CD4-positive, alpha-beta T cell (primary cell): Measurements from ENCODE around the gene CAMTA1. TPM values are rescaled to one million over a fixed set of nuclear protein-coding genes. Genes with fewer than 3 reads are reported as not detected.

Source experiments
- ATAC-seq: fragments of 200-7000 bp; cut with Tn5 transposase; one replicate; pipeline ENCODE4 v1.10.0; 2022; ENCODE audit warnings: mild to moderate bottlenecking; ENCODE audit not compliant: poor library complexity
- CTCF ChIA-PET: fragments of 350-600 bp; sonication (Branson Sonifier 250); formaldehyde crosslinking; loops from one replicate; lab custom pipeline; 2021; ENCODE audit warnings: antibody characterized with exemption, inconsistent platforms; lab: Charles Lee
- POLR2A ChIA-PET: fragments of 350-600 bp; sonication (Branson Sonifier 250); formaldehyde crosslinking; loops from one replicate; lab custom pipeline; 2021; ENCODE audit warnings: antibody characterized with exemption, inconsistent platforms; lab: Charles Lee
- DNase-seq, 14 experiments: peaks; one replicate each; pipeline ENCODE4 v3.0.0-alpha.2; 2013 to 2020; ENCODE audit warnings: mixed read lengths in 2 of 14
- H3K27ac ChIP-seq, 2 donors: one replicate each; pipeline versions ENCODE4 v1.5.1 to v1.7.0; 2013; ENCODE audit warnings: low read length in 2 of 2, low read depth in 1 of 2, mild to moderate bottlenecking in 1 of 2
- H3K27me3 ChIP-seq, 2 experiments: 1 replicate in 1 of 2; 2 replicates in 1 of 2; pipeline versions ENCODE4 v1.6.1 to v1.7.0; 2013; ENCODE audit warnings: low read length in 2 of 2, control low read depth in 1 of 2, mild to moderate bottlenecking in 1 of 2, moderate library complexity in 1 of 2; ENCODE audit not compliant: insufficient read depth in 2 of 2, control insufficient read depth in 1 of 2
- H3K36me3 ChIP-seq: one replicate; pipeline ENCODE4 v1.6.1; 2013; ENCODE audit warnings: low read length, control low read depth; ENCODE audit not compliant: insufficient read depth
- H3K4me1 ChIP-seq: one replicate; pipeline ENCODE4 v1.6.1; 2013; ENCODE audit warnings: low read length, control low read depth; ENCODE audit not compliant: insufficient read depth
- H3K4me3 ChIP-seq: one replicate; pipeline ENCODE4 v1.5.1; 2013; ENCODE audit warnings: mild to moderate bottlenecking, low read length, moderate library complexity
- H3K9me3 ChIP-seq, 2 experiments: 1 replicate in 1 of 2; 2 replicates in 1 of 2; pipeline versions ENCODE4 v1.6.1 to v1.7.0; 2013; ENCODE audit warnings: low read length in 2 of 2, mild to moderate bottlenecking in 2 of 2, control low read depth in 1 of 2, moderate library complexity in 1 of 2; ENCODE audit not compliant: control insufficient read depth in 1 of 2, insufficient read depth in 1 of 2
- H3K27ac Mint-ChIP-seq: one replicate; pipeline ENCODE4 v1.8.0; 2020; ENCODE audit warnings: mixed read lengths
- H3K27me3 Mint-ChIP-seq: one replicate; pipeline ENCODE4 v1.8.0; 2021; ENCODE audit warnings: mixed read lengths
- H3K36me3 Mint-ChIP-seq: one replicate; pipeline ENCODE4 v1.8.0; 2021; ENCODE audit warnings: low read depth, mixed read lengths
- H3K4me1 Mint-ChIP-seq: one replicate; pipeline ENCODE4 v1.8.0; 2021; ENCODE audit warnings: low read depth, mixed read lengths
- H3K4me3 Mint-ChIP-seq: one replicate; pipeline ENCODE4 v1.8.0; 2020; ENCODE audit warnings: mild to moderate bottlenecking, mixed read lengths
- H3K9me3 Mint-ChIP-seq: one replicate; pipeline ENCODE4 v1.8.0; 2020; ENCODE audit warnings: mixed read lengths
- intact Hi-C, 2 experiments: fragments of 100-400 bp; cut with DNase I in 1 of 2; cut with micrococcal nuclease in 1 of 2; formaldehyde crosslinking; loops; one replicate each; pipeline versions ENCODE4 v1.15.1 to v1.9.0; 2023 to 2025; cut with DNase I, micrococcal nuclease
- total RNA-seq, 174 experiments: library from RNA in 2 of 174; stranded (reverse) in 2 of 174; gene quantifications; one replicate each; pipeline ENCODE4 v1.2.3 and lab custom pipeline; 2021 to 2026
- TF ChIP-seq, protein P1 (sequence below): fragments of 200-600 bp; IDR thresholded peaks from one replicate; pipeline ENCODE4 v1.8.0; 2022; ENCODE audit warnings: antibody characterized with exemption, mild to moderate bottlenecking

Gene CAMTA1
- total RNA-seq, 2 experiments from 2014 or later = 38.6 to 39.3 TPM

DNA sequence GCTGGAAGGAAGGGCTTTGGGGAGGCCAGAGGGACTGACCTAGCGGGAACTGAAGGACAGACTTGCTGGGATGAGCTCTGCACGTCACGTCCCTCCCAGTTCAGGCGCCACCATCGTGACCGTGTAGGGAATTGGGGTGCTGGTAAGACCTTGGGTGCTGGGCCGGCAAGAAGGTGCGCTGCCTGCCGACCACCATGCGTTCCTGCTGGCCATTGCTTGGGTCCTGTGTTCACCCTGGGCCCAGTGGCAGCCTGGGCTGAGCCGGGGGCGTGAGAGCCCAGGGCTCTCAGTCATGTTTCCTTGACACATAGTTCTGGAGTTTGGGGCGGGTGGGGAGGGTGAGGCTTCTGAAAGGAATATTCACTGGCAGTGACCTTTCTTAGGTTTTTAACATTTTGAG is 176.0 kb downstream of the CAMTA1 start:
- Mint-ChIP-seq H3K36me3 (no peaks in the 10 kb centered on the region), H3K27me3 (peaks cover 30% of the 10 kb centered on the region), H3K4me3 (no peak overlapping the region), H3K9me3 (no peaks in the 10 kb centered on the region), H3K4me1 (peaks cover 14% of the 10 kb centered on the region), H3K27ac (no peak overlapping the region)
- Histone ChIP-seq H3K27me3 (peaks cover 14 to 15% of the 10 kb centered on the region in 2 experiments), H3K36me3 (no peaks in the 10 kb centered on the region), H3K9me3 (peaks cover 0 to 12% of the 10 kb centered on the region in 2 experiments), H3K4me1 (peaks cover 18% of the 10 kb centered on the region), H3K27ac (no peak overlapping the region), H3K4me3 (no peak overlapping the region)
- ATAC-seq (no peak), DNase-seq (no peak)
- intact Hi-C loops = no loop called here
- ChIA-PET CTCF (no interaction called here), POLR2A (no interaction called here)
- TF ChIP-seq, protein P1, sequence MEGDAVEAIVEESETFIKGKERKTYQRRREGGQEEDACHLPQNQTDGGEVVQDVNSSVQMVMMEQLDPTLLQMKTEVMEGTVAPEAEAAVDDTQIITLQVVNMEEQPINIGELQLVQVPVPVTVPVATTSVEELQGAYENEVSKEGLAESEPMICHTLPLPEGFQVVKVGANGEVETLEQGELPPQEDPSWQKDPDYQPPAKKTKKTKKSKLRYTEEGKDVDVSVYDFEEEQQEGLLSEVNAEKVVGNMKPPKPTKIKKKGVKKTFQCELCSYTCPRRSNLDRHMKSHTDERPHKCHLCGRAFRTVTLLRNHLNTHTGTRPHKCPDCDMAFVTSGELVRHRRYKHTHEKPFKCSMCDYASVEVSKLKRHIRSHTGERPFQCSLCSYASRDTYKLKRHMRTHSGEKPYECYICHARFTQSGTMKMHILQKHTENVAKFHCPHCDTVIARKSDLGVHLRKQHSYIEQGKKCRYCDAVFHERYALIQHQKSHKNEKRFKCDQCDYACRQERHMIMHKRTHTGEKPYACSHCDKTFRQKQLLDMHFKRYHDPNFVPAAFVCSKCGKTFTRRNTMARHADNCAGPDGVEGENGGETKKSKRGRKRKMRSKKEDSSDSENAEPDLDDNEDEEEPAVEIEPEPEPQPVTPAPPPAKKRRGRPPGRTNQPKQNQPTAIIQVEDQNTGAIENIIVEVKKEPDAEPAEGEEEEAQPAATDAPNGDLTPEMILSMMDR = no peak

GRCh38 chr1:6961905-6962477 is 176.7 kb downstream of the CAMTA1 start:
- no peak overlapping the region for H3K27ac ChIP-seq
- peaks cover 14 to 15% of the 10 kb centered on the region in 2 experiments for H3K27me3 ChIP-seq
- DNase-seq = no peak
- H3K9me3 ChIP-seq = peaks cover 0 to 12% of the 10 kb centered on the region in 2 experiments
- intact Hi-C loops = no loop called here
- H3K36me3 Mint-ChIP-seq = no peaks in the 10 kb centered on the region
- no peaks in the 10 kb centered on the region for H3K36me3 ChIP-seq
- H3K27me3 Mint-ChIP-seq = peaks cover 30% of the 10 kb centered on the region
- CTCF ChIA-PET = no interaction called here
- H3K4me3 ChIP-seq = peak overlapping the region; percentile 29
- ATAC-seq = peak; percentile 40
- no peak overlapping the region for H3K4me3 Mint-ChIP-seq
- no peak overlapping the region for H3K27ac Mint-ChIP-seq
- POLR2A ChIA-PET = no interaction called here
- H3K9me3 Mint-ChIP-seq = no peaks in the 10 kb centered on the region
- H3K4me1 ChIP-seq = peaks cover 18% of the 10 kb centered on the region
- TF ChIP-seq, protein P1 = no peak
- peaks cover 14% of the 10 kb centered on the region for H3K4me1 Mint-ChIP-seq

- peak overlapping the region; percentile 84 for H3K27ac Mint-ChIP-seq
Observed at GRCh38 chr1:6962478-6962995, 177.3 kb downstream of the CAMTA1 start.

More at GRCh38 chr1:6962478-6962995, 177.3 kb downstream of the CAMTA1 start:
- Mint-ChIP-seq H3K4me3 (peak overlapping the region; percentile 68), H3K9me3 (no peaks in the 10 kb centered on the region), H3K4me1 (peaks cover 17% of the 10 kb centered on the region), H3K36me3 (no peaks in the 10 kb centered on the region), H3K27me3 (peaks cover 30% of the 10 kb centered on the region)
- no peaks in the 10 kb centered on the region for H3K36me3 ChIP-seq
- CTCF ChIA-PET = no interaction called here
- H3K4me1 ChIP-seq = peaks cover 18% of the 10 kb centered on the region
- POLR2A ChIA-PET = no interaction called here
- TF ChIP-seq, protein P1 = no peak
- H3K27ac ChIP-seq = no peak overlapping the region
- peaks cover 14 to 18% of the 10 kb centered on the region in 2 experiments for H3K27me3 ChIP-seq
- intact Hi-C loops = no loop called here
- no peak overlapping the region for H3K4me3 ChIP-seq
- DNase-seq = peak in 9 of 14 experiments; percentile 19 to 62 (median 38)
- ATAC-seq = peak; percentile 56
- peaks cover 0 to 12% of the 10 kb centered on the region in 2 experiments for H3K9me3 ChIP-seq
